Adipose tissue (tissue), 3 donors: ENCODE measurements around the gene IFIT1. TPM values are rescaled to one million over a fixed set of nuclear protein-coding genes. Genes with fewer than 3 reads are reported as not detected.
"Not testable (repeated sequence)": the region's sequence is repeated elsewhere in the genome, so short reads cannot be mapped to it uniquely, and the experiment has no call there.

Experiments
- H3K27ac ChIP-seq: one replicate; pipeline ENCODE4 v1.5.1; 2013; ENCODE audit warnings: low read depth, low read length
- WGBS, 3 donors: extraction: QIAGEN DNeasy Blood & Tissue Kit; methylation state at CpG; one replicate each; pipeline ENCODE4 v1.1.7; 2013; 5-methylcytosine and 5-hydroxymethylcytosine counted together
- polyA plus RNA-seq, 3 donors: library from polyadenylated mRNA; stranded (reverse); fragments of 200-250 nt; gene quantifications; one replicate each; pipeline ENCODE4 v1.2.3, GENCODE V29; 2013
- donor health status: healthy with polysubstance abuse.
- donor health status: Bipolar disorder and iron deficiency.
- donor health status: healthy.

Gene IFIT1, protein sequence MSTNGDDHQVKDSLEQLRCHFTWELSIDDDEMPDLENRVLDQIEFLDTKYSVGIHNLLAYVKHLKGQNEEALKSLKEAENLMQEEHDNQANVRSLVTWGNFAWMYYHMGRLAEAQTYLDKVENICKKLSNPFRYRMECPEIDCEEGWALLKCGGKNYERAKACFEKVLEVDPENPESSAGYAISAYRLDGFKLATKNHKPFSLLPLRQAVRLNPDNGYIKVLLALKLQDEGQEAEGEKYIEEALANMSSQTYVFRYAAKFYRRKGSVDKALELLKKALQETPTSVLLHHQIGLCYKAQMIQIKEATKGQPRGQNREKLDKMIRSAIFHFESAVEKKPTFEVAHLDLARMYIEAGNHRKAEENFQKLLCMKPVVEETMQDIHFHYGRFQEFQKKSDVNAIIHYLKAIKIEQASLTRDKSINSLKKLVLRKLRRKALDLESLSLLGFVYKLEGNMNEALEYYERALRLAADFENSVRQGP
- polyA plus RNA-seq: 10 to 100 TPM in 1 of 3 donors, 1 to 10 TPM in 2; 4.4 to 30.5 (median 5.4) TPM

DNA sequence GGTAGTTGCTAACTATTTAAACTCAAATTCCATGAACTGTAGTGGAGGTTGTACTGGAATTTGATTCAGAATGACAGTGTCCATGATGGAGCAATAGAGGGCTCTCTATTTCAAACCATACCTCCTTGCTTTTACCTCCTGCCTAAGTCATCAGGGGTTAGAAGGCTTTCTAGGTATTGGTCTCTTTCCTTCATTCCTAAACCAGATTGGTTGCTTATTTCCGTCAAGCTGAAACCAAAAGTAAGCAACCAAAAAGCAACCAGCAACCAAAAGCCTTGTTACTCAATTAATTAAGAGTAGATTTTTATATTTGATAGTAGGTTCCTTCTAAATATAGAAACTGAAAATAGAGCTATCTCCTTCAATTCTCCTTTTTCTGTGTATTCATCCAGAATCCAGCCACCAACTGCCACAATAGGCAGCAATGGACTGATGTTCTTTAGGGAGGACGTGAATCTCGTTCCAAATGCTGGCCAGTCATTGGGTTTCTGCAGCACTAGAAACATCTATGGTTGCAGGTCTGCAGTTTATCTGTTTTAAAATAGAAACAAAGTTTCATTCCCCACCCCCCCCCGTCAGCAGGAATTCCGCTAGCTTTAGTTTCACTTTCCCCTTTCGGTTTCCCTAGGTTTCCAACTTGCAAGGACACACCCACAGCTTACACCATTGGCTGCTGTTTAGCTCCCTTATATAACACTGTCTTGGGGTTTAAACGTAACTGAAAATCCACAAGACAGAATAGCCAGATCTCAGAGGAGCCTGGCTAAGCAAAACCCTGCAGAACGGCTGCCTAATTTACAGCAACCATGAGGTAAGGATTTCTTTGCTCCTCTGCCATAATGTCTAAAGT, at the start of gene IFIT1:
IFIT1 (plus strand) TSS at position 717 of the 850 bp plus-strand sequence; CDS start at position 807, 90 bp downstream.
- no peak within 1 kb of the TSS for H3K27ac ChIP-seq
- 1 to 2% (median 2%) methylated on average over 8 of the region's 8 CpGs for WGBS, 3 donors

DNA sequence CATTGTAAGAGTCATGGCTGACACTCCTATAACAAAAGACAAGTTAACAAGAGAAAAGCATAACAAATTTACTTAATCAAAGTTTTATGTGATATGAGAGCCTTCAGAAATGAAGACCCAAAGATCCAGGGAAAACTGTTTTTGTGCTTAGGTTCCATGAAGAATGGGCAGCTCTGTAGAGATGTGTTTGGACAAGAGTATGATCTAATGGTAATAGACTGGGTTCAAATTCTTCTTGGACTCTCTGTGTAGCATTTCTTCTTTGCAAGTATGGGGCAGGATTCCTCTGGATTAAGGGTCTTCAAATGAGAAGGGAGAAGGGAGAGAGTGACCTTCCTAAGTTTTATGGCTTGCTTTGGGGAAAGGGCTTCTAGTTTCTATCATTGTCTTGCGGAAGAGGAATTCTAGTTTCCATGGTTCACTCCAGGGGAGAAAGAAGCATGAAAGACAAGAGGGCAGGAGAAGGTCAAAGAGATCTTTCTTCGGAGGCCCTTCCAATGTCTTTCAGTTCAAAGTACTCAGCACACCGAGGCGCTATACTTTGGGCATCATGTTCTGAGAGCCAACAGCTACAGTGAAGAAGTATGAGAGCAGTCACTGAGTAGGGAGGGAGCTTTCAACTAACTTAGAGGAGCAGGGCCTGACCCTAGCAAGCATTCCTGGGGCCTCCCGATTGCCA, 49.2 kb upstream of the IFIT1 start:
- H3K27ac ChIP-seq: no peak overlapping the region
- WGBS, 3 donors: 87 to 91% (median 91%) methylated on average over 5 of the region's 5 CpGs

DNA sequence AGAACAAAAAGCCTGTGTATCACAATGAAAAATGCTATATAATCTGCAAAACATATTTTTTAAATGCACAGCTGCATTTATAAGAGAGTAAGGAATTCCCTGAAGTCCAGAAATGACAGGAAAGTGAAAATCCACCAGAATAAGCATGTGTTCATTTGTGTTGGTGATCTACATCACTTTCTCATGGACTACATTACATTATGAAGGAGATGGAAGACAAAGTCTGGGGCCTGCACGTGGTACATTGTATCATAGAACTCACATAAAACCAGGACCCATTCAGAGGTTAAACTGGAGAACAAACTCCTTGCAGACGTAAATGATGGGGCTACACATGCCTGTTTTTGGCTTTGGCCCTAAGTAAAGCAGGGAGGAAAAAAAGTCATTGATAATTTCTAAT, 48.3 kb upstream of the IFIT1 start:
- no peak overlapping the region for H3K27ac ChIP-seq
- 54 to 65% (median 65%) methylated on average over 2 of the region's 2 CpGs for WGBS, 3 donors

DNA sequence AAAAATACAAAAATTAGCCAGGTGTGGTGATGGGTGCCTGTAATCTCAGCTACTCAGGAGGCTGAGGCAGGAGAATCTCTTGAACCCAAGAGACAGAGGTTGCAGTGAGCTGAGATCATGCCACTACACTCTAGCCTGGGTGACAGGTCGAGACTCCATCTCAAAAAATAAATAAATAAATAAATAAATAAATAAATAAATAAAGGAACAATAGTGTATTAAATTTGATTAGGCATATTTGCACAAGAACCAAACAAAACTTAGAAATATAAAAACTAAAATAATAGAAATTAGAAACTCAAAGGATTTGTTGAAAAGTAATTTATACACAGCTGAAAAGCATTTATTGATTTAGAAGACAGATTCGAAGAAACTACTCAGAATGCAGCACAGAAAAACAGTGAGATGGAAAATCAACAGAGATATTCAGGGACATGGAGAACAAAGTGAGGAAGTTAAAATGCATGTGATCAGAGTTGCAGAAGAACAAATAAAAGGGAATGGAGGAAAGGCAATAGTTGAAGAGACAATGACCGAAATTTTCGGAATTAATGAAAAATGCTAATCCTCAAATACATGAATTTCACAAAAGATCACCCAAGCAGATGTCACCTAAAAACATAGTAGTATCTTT, 46.9 kb upstream of the IFIT1 start:
- H3K27ac ChIP-seq: no peak overlapping the region

DNA sequence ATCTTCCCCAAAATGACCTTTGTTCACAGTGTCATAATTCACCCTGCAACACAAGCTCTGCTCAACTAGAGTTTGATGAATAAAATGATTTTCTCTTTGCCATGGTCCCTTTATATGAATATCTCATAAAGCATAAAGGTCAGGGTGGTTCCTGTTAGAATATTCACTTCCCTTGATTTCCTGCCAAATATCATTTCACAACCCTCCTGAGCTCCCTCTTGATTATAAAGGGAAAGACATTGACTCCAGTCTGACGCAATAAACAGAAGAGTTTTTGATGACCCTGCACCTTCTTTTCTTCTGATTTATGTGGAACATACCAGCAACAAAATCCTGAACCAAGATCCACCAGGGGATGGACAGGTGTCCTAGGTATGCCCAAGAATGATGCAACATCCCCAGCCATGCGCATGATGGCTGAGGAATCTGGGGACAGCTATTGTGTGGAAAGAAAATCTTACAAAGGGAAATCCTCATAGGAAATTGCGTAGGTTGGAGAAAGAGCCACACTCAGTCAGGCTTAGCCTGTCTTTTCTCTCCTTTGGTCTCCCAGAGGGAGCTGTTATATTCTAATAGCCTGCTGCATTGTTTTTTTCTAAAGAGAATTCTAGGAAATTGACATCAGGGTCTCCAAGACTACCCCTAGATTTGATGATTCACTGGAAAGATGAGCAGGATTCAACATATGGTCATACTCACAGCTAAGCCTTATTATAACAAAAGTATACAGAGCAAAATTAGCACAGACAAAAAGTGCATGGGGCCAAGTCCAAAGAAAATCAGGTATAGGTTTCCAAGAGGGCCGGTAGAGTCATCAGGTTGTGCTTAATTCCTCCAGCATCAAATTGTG, 45.8 kb upstream of the IFIT1 start:
- no peak overlapping the region for H3K27ac ChIP-seq
- WGBS, 3 donors: 44 to 74% (median 49%) methylated on average over 4 of the region's 4 CpGs

More for the DNA sequence above, 46.9 kb upstream of the IFIT1 start:
- 90 to 96% (median 93%) methylated on average over 4 of the region's 4 CpGs for WGBS, 3 donors

DNA sequence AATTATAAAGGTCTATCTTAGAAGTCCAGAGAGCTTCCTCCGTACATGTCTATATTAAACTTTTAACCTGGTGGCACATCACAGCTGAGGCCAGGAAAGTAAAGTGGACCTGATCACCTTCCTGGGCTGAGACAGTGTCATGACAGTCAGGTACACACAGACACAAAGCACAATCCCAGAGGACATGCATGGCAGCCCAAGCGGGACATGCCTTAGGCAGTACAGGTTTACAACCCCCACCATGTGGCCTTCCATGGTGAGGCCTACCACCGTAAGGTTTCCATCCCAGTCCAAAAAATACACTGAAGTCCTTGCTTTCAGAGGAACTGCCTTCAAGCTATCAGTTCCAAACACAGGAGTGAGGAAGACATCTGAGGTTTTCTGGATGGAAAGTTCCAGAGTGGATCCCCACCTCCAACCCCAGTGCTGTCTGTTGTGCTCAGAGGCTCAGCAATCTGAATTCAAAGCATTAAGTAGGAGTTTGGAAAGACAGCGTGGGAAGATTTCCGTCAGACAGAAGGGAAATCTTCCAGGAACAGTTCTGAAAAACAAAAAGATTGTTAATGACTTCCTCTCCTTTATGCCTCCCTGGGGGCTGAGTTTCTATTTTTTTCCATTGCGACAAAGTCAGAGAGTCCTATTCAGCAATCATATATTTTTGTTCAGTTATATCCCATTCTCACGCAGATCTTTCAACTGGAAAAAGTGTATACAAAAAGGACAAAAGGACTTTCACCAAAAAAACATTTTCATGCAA, 44.5 kb upstream of the IFIT1 start:
- peak overlapping the region; percentile 58 for H3K27ac ChIP-seq
- 56 to 80% (median 61%) methylated on average over 7 of the region's 7 CpGs for WGBS, 3 donors

DNA sequence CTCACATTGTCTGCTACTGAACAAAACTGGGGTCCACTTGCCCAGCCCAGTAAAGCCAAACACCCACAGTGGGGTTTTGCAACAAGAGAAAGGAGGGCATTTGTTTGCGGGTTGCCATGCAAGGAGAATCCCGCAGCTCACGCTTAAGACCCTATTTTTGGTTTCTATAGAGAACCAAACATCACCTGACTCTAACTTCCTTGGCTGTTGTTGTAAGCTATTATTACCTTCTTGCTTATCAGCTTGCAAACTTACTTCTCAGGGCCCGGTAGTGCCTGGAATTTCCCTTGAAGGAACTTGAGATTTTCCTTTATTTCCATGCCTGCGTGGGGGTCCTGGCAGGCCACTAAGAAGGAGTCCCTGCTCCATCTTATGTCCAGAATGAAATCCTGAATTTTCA, 43.9 kb upstream of the IFIT1 start:
- WGBS, 3 donors: 64 to 77% (median 65%) methylated on average over 5 of the region's 5 CpGs
- no peak overlapping the region for H3K27ac ChIP-seq

DNA sequence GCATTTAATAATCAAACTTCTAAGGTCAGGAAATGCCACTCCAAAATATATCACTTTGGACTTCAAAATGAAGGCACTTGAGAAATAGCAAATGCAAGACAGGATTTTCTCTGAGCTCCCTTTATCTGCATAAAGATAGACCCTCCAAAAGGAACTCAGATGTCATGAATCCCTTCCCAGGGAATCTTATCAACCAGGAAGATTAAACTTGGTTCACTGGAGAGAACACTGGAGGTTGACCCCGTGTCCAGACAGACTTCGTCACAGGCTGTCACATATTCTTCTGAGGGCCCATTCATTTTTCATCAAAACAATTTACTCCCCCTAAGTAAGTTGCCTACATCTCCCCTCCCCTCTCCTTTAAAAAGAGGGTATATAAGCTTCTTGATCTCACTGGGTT, 43.4 kb upstream of the IFIT1 start:
- 69 to 92% (median 79%) methylated on average over 2 of the region's 2 CpGs for WGBS, 3 donors
- no peak overlapping the region for H3K27ac ChIP-seq

DNA sequence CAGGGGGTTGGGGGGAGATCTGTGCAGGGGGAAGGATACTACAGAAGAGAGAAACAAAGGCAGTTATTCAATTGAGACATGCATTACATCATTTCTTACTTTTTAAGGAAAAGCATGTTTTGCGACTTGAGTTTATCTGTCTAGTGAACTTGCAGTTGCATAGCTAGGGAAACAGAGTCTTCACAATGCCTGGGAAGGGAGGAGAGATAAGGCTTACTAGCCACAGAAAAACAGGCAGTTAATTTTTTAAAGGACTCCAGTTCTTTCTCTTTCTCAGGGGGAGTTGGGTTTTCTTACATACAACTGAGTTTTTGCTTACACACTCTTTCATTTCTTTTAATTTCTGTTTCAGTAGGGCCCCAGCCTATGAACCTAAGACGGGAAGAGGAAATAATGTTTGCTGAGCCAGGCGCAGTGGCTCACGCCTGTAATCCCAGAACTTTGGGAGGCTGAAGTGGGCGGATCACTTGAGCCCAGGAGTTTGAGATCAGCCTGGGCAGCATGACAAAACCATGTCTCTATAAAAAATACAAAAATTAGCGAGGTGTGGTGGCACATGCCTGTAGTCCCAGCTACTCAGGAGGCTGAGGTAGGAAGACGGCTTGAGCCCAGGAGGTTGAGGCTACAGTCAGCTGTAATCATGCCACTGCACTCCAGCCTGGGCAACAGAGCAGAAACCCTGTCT, 41.6 kb upstream of the IFIT1 start:
- WGBS, 3 donors: 17 to 47% (median 22%) methylated on average over 7 of the region's 7 CpGs
- not testable (repeated sequence) for H3K27ac ChIP-seq

DNA sequence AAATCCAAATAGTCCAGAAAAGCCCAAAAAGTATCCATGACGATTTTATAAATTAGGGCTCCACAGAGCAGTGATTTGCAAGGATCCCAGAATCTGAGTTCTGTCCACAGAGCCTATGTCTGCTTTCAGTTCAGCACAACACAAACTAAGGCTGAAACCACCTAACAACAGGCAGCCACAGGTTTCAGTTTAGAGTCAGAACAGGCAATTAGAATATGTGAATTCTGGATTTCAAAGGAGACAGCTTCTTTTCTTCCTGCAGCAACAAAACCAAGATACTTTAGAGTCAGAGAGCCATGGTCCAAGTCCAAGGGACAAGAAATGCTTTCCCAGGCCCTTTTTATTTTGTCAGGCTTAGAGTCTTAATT, 41.0 kb upstream of the IFIT1 start:
- WGBS, 3 donors: 37 to 54% (median 48%) methylated on average over 1 of the region's 1 CpG
- no peak overlapping the region for H3K27ac ChIP-seq

DNA sequence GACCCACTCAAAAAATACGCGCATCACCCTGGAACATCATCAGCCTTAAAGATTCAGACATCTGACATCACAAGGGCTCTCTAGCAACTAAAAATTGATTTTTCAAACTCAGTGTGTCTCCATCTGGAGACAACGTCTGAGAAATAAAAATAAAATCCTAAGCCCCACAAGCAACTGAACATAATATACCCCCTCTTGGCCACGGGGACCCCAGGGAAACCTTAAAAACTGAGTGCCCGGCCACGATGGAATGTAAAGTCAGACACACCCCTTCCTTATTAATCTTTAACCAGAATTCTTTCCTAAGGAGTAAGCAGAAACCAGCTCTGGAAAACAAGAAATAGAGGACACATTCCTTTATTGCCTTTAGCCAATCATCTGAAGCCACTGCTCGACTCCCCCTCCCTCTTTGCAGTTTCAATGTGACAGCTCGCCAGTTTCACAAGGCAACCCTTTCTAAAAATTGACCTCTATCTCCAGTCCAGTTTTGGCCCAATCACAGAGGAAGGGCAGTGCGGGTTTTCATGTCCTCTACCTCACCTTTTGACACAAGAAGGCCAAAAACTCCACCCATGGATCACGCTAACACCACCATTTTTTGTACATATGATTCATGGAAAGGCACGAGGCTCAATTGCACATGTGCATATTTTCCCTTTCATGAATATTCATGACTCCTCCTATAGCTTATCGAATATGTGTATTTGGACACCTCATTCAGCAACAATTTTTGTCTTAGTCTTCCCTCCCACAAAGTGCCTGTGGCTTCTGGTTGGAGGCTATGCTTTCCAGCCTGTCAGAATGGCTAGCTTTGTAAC, 40.4 kb upstream of the IFIT1 start:
- no peak overlapping the region for H3K27ac ChIP-seq
- 27 to 57% (median 51%) methylated on average over 12 of the region's 12 CpGs for WGBS, 3 donors

DNA sequence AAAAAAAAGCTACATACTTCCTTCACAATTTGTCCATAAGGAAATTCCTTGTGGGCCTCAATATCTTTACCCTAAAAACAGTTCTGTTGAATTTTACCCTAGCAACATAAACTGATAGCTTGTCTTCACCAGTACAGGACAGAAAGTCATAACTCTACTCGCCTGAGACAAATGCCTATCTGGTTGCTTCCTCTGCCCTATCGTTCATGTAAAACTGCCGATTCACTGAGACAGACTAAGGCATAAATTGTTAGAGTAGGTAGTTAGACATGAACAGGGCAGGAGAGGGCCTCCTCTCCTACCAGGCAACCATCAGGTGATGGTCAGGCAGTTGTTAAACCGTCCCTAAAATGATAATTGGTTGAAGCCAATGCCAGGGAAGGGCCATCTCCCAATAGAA, 39.6 kb upstream of the IFIT1 start:
- WGBS, 3 donors: 85 to 98% (median 86%) methylated on average over 4 of the region's 4 CpGs
- no peak overlapping the region for H3K27ac ChIP-seq

DNA sequence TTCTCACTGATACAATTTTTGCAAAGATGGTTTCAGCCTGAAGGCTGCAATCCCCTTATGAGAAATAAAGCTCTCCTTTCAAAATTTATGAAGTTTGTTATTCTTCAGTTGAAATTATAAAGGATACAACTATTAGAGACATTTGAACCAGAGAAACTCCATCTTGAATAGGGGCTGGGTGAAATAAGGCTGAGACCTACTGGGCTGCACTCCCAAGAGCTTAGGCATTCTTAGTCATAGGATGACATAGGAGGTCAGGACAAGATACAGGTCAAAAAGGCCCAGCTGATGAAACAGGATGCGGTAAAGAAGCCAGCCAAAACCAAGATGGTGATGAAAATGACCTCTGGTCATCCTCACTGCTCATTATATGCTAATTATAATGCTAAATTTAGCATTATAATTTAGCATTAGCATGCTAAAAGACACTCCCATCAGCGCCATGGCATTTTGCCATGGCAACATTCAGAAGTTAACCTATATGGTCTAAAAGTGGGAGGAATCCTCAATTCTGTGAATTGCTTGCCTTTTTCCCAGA, 37.0 kb upstream of the IFIT1 start:
- 88 to 94% (median 93%) methylated on average over 2 of the region's 2 CpGs for WGBS, 3 donors

DNA sequence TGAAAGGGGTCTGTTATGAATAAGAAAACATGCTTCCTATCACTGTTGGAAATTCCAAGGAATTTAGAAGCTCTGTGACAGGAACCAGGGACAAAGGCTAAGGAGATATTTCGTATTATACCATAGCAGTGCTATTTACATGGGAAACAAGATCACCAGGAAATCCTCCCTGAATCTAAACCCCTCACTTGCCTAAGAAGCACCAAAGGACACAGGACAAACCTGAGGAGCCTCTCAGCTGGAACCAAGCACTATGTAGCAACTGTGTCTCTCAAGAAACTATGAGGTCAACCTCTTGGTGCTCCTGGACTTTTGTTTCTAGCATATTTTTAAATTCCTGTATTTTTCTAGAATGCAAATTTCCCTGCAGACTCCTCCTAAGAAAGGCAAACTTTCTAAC, 35.3 kb upstream of the IFIT1 start:
- no peak overlapping the region for H3K27ac ChIP-seq
- WGBS, 3 donors: 65 to 83% (median 79%) methylated on average over 1 of the region's 1 CpG

More for the DNA sequence above, 37.0 kb upstream of the IFIT1 start:
- H3K27ac ChIP-seq: no peak overlapping the region

DNA sequence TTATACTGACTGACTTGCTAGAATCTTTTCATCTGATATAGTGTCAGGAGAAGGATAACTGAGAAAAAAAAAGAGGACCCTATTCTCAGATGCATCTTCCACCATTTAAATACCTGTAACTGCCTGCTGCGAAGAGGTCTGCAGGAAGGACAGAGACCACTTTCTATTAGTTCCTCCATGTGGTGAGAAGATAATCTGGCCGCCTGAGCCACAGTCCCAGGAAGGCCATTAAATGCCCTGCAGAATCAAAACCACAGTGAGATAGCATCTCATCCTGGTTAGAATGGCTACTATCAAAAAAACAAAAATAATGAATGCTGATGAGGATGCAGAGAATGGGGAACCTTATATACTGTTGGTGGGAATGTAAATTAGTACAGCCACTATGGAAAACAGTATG, 34.4 kb upstream of the IFIT1 start:
- WGBS, 3 donors: 59 to 85% (median 69%) methylated on average over 2 of the region's 2 CpGs

More for the DNA sequence above, 34.4 kb upstream of the IFIT1 start:
- H3K27ac ChIP-seq: no peak overlapping the region
